IMR-90 (cell line): ENCODE measurements around the gene GPR180.

Source experiments
- CEBPB ChIP-seq: IDR thresholded peaks from 2 replicates; pipeline ENCODE4 v1.6.1; 2012; ENCODE audit warnings: low read depth, low read length, improper control_type of control experiment
- CHD1 ChIP-seq: IDR thresholded peaks from 2 replicates; pipeline ENCODE4 v1.6.1; 2012; ENCODE audit warnings: low read depth, low read length, improper control_type of control experiment
- CTCF ChIP-seq: conservative IDR thresholded peaks from 2 replicates; pipeline ENCODE4 v1.5.1; 2012; ENCODE audit warnings: mild to moderate bottlenecking, low read depth, low read length, improper control_type of control experiment
- ELK1 ChIP-seq: fragments of 150-350 bp; IDR thresholded peaks from 2 replicates; pipeline ENCODE4 v1.6.1; 2016; ENCODE audit warnings: low read depth, mild to moderate bottlenecking, low read length, moderate library complexity, borderline replicate concordance
- MAFK ChIP-seq: IDR thresholded peaks from 2 replicates; pipeline ENCODE4 v1.6.1; 2012; ENCODE audit warnings: low read depth, low read length, improper control_type of control experiment
- MAZ ChIP-seq: IDR thresholded peaks from 2 replicates; pipeline ENCODE4 v1.6.1; 2012; ENCODE audit warnings: low read depth, mild to moderate bottlenecking, low read length, improper control_type of control experiment, moderate library complexity, borderline replicate concordance
- MXI1 ChIP-seq: IDR thresholded peaks from 2 replicates; pipeline ENCODE4 v1.6.1; 2012; ENCODE audit warnings: low read depth, mild to moderate bottlenecking, low read length, moderate library complexity, borderline replicate concordance
- NFE2L2 ChIP-seq: fragments of 150-350 bp; IDR thresholded peaks from 2 replicates; pipeline ENCODE4 v1.6.1; 2016; ENCODE audit warnings: low read depth, mild to moderate bottlenecking, low read length
- POLR2A ChIP-seq: IDR thresholded peaks from 2 replicates; pipeline ENCODE4 v1.6.1; 2012; ENCODE audit warnings: mild to moderate bottlenecking, low read depth, low read length
- USF2 ChIP-seq: fragments of 150-350 bp; IDR thresholded peaks from 2 replicates; pipeline ENCODE4 v1.6.1; 2017; ENCODE audit warnings: mild to moderate bottlenecking, antibody characterized with exemption, low read length, low read depth

GRCh38 chr13:94607056-94607455 is 5.4 kb downstream of the GPR180 start:
- no peak for TF ChIP-seq CTCF
- TF ChIP-seq POLR2A = no peak
- TF ChIP-seq MAFK = no peak
- no peak for TF ChIP-seq USF2
- no peak for TF ChIP-seq MXI1
- no peak for TF ChIP-seq MAZ
- no peak for TF ChIP-seq CEBPB
- TF ChIP-seq CHD1 = no peak
- TF ChIP-seq ELK1 = no peak
- no peak for TF ChIP-seq NFE2L2
